Measurements from ENCODE around the gene TYMP. TPM values are rescaled to one million over a fixed set of nuclear protein-coding genes. Genes with fewer than 3 reads are reported as not detected.

The TYMP gene
- total and polyA plus RNA-seq, 2 of the 8 experiments (the other 6 are each of a cell fraction or from before 2014, with no cell fraction given) = 0.43 to 0.48 TPM

DNA sequence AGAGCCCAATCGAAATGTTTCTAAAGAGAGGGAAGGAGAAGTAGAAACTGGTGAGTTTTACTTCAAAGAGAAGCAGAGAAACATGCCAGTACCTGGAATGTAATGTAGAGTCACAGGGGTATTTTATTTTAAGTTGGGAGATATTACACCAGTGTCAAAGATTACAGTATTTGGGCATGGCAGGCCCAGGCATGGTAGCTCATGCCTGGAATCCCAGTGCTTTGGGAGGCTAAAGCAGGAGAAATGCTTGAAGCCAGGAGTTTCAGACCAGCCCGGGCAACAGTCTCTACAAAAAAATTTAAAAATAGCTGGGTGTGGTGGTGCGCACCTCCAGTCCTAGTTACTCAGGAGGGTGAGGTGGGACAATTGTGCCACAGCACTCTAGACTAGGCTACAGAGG lies 30.2 kb upstream of the TYMP start:
- Histone ChIP-seq H3K4me3 (ENCODE audit: extremely low read depth in 1 of 4, insufficient read depth in 2 of 4, low read depth in 3 of 4, low read length in 4 of 4) (no peak overlapping the region), H3K18ac (ENCODE audit: extremely low read depth, low read length) (no peak overlapping the region), H4K91ac (replicated peaks; ENCODE audit: insufficient read length, low read length) (no peak overlapping the region), H3K4me2 (ENCODE audit: insufficient read depth in 1 of 2, low read depth in 2 of 2, low read length in 2 of 2) (no peak overlapping the region), H4K8ac (ENCODE audit: extremely low read depth, insufficient read depth, low read length) (no peak overlapping the region), H3K79me1 (ENCODE audit: low read depth, low read length) (no peaks in the 10 kb centered on the region), H3K79me2 (ENCODE audit: control insufficient read depth in 1 of 2, insufficient read depth in 2 of 2, low read length in 2 of 2) (no peaks in the 10 kb centered on the region), H3K27me3 (replicated peaks in 1 of 4; ENCODE audit: control insufficient read depth in 3 of 4, extremely low read depth in 1 of 4, insufficient read depth in 3 of 4, low read length in 3 of 4) (peaks cover 0 to 5% (median 3%) of the 10 kb centered on the region in 4 experiments; a peak in 5 of 7 replicates), H2BK120ac (replicated peaks; ENCODE audit: low read depth, low read length) (no peak overlapping the region), H3K23ac (ENCODE audit: insufficient read length) (no peak overlapping the region), H2BK12ac (ENCODE audit: low read depth, low read length) (no peak overlapping the region), H2BK20ac (ENCODE audit: low read length) (no peak overlapping the region), H3K27ac (ENCODE audit: low read depth, low read length) (no peak overlapping the region), H4K20me1 (replicated peaks in 1 of 2; ENCODE audit: control insufficient read depth in 1 of 2, insufficient read depth in 2 of 2, low read length in 2 of 2) (no peaks in the 10 kb centered on the region), H3K4ac (replicated peaks; ENCODE audit: insufficient read length, low read depth, low read length) (no peak overlapping the region), H3K56ac (replicated peaks; ENCODE audit: insufficient read length, low read depth, low read length) (no peak overlapping the region), H4K5ac (ENCODE audit: insufficient read length, low read depth, low read length) (no peak overlapping the region), H3K36me3 (ENCODE audit: control insufficient read depth in 2 of 4, insufficient read depth in 4 of 4, low read length in 3 of 4) (no peaks in the 10 kb centered on the region), H2AK5ac (ENCODE audit: low read depth, low read length) (no peak overlapping the region), H3K4me1 (replicated peaks in 1 of 4; ENCODE audit: control insufficient read depth in 3 of 4, insufficient read depth in 4 of 4, low read length in 3 of 4) (peaks cover 0 to 5% (median 1%) of the 10 kb centered on the region in 4 experiments; a peak in 4 of 7 replicates), H3K9me3 (ENCODE audit: insufficient read depth in 2 of 2, low read depth in 1 of 2, low read length in 1 of 2) (no peaks in the 10 kb centered on the region), H3K14ac (ENCODE audit: insufficient read length) (no peak overlapping the region), H2AFZ (ENCODE audit: low read length) (no peak overlapping the region), H3K23me2 (ENCODE audit: low read depth, low read length) (peaks cover 3% of the 10 kb centered on the region; the same call in 1 of the 2 replicates), H2BK15ac (ENCODE audit: low read length) (no peak overlapping the region), H2BK5ac (ENCODE audit: low read depth, low read length) (no peak overlapping the region), H3K9ac (replicated peaks in 1 of 4; ENCODE audit: extremely low read depth in 1 of 4, low read depth in 3 of 4, low read length in 3 of 4) (no peak overlapping the region)
- ChIA-PET CTCF (ENCODE audit: partially characterized antibody) (interaction anchor here (0.7 to 2.1 kb wide), 4 partner anchors 34 to 132 kb away, joined by 3 to 6 read pairs (median 4); partner anchors contain the start of gene SCO2), POLR2A (ENCODE audit: partially characterized antibody) (interaction anchor here (0.7 kb wide), 1 partner anchor 22 kb away, joined by 3 read pairs; no protein-coding TSS in a partner anchor)
- 92% methylated on average over 3 of the region's 3 CpGs; no CpG with 5 or more reads in 1 of the 2 experiments for WGBS, 2 experiments (ENCODE audit: extremely low coverage in 1 of 2, insufficient coverage in 1 of 2, insufficient read length in 1 of 2, insufficient replicate concordance in 2 of 2, low coverage in 1 of 2, low lambda C conversion rate in 2 of 2, missing lambda C conversion rate in 1 of 2)
- DNase-seq (ENCODE audit: low read depth in 1 of 2, low spot score in 2 of 2) (no peak), FAIRE-seq (no peak)
- TF ChIP-seq, protein P1, sequence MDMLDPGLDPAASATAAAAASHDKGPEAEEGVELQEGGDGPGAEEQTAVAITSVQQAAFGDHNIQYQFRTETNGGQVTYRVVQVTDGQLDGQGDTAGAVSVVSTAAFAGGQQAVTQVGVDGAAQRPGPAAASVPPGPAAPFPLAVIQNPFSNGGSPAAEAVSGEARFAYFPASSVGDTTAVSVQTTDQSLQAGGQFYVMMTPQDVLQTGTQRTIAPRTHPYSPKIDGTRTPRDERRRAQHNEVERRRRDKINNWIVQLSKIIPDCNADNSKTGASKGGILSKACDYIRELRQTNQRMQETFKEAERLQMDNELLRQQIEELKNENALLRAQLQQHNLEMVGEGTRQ (IDR thresholded peaks at IDR 0.05; ENCODE audit: low read length) = no peak
- no peak for TF ChIP-seq TAF7 (optimal IDR thresholded peaks at IDR 0.05; ENCODE audit: borderline replicate concordance, low read depth, low read length)
- no peak for TF ChIP-seq SUZ12 (IDR thresholded peaks at IDR 0.05; ENCODE audit: low read length)
- TF ChIP-seq EGR1 (IDR thresholded peaks at IDR 0.05; ENCODE audit: borderline replicate concordance, low read depth, low read length) = no peak
- no peak for TF ChIP-seq MAFK (IDR thresholded peaks at IDR 0.05; ENCODE audit: low read depth, low read length)
- TF ChIP-seq ZNF274 (IDR thresholded peaks at IDR 0.05; ENCODE audit: borderline replicate concordance, extremely low read depth, low read length) = no peak
- TF ChIP-seq FOSL1 (IDR thresholded peaks at IDR 0.05; ENCODE audit: insufficient read depth, low read depth, low read length) = no peak
- TF ChIP-seq, protein P2, sequence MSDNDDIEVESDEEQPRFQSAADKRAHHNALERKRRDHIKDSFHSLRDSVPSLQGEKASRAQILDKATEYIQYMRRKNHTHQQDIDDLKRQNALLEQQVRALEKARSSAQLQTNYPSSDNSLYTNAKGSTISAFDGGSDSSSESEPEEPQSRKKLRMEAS (IDR thresholded peaks at IDR 0.05) = no peak
- TF ChIP-seq RBBP5 (IDR thresholded peaks at IDR 0.05; ENCODE audit: borderline replicate concordance, low read depth, low read length) = no peak
- TF ChIP-seq SP2 (IDR thresholded peaks at IDR 0.05; ENCODE audit: low read length) = no peak
- TF ChIP-seq, protein P3, sequence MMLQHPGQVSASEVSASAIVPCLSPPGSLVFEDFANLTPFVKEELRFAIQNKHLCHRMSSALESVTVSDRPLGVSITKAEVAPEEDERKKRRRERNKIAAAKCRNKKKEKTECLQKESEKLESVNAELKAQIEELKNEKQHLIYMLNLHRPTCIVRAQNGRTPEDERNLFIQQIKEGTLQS (IDR thresholded peaks at IDR 0.05; ENCODE audit: insufficient read depth, low read depth, low read length) = no peak
- TF ChIP-seq POLR2A (IDR thresholded peaks at IDR 0.05; ENCODE audit: control extremely low read depth in 1 of 2, low read depth in 2 of 2, low read length in 2 of 2) = no peak
